HepG2 (cell line): ENCODE measurements around the gene PXDC1. TPM values are rescaled to one million over a fixed set of nuclear protein-coding genes. Genes with fewer than 3 reads are reported as not detected.

Experiments
- CCAR2 ChIP-seq: fragments of 200-400 bp; formaldehyde crosslinking; optimal IDR thresholded peaks from 2 replicates; pipeline ENCODE3; 2018; ENCODE audit warnings: low read depth, mild to moderate bottlenecking, low read length, moderate library complexity
- FOXJ3 ChIP-seq: sonication (generic); formaldehyde crosslinking; IDR thresholded peaks from 2 replicates; pipeline ENCODE4 v1.4.0; 2020; ENCODE audit warnings: missing genetic modification reagents, mild to moderate bottlenecking, borderline replicate concordance
- MAFF ChIP-seq: IDR thresholded peaks from 2 replicates; pipeline ENCODE4 v1.6.1; 2011; ENCODE audit warnings: low read depth, low read length, improper control_type of control experiment
- MIER2 ChIP-seq: IDR thresholded peaks from 2 replicates; pipeline ENCODE4 v1.6.1; 2016; ENCODE audit warnings: missing biosample characterization, missing genetic modification reagents
- NFKB2 ChIP-seq: sonication (generic); formaldehyde crosslinking; IDR thresholded peaks from 2 replicates; pipeline ENCODE4 v1.4.0; 2020; ENCODE audit warnings: missing genetic modification reagents, borderline replicate concordance
- PCBP2 ChIP-seq: fragments of 200-400 bp; formaldehyde crosslinking; optimal IDR thresholded peaks from 2 replicates; pipeline ENCODE3; 2018; ENCODE audit warnings: low read length, low read depth; ENCODE audit not compliant: poor library complexity, severe bottlenecking
- PRPF4 ChIP-seq: fragments of 200-400 bp; formaldehyde crosslinking; IDR thresholded peaks from 2 replicates; pipeline ENCODE4 v1.6.1; 2016; ENCODE audit warnings: low read length, low read depth; ENCODE audit not compliant: poor library complexity, severe bottlenecking
- TSC22D2 ChIP-seq: sonication (generic); formaldehyde crosslinking; IDR thresholded peaks from 2 replicates; pipeline ENCODE4 v1.5.1; 2020; ENCODE audit warnings: missing genetic modification reagents, mild to moderate bottlenecking, borderline replicate concordance
- ZNF382 ChIP-seq: sonication (generic); formaldehyde crosslinking; IDR thresholded peaks from 2 replicates; pipeline ENCODE4 v1.5.0; 2020; ENCODE audit warnings: missing genetic modification reagents, mild to moderate bottlenecking, borderline replicate concordance
- ZNF441 ChIP-seq: sonication (generic); formaldehyde crosslinking; IDR thresholded peaks from 2 replicates; pipeline ENCODE4 v1.7.0; 2021; ENCODE audit warnings: missing genetic modification reagents, borderline replicate concordance
- ZNF547 ChIP-seq: sonication (generic); formaldehyde crosslinking; IDR thresholded peaks from 2 replicates; pipeline ENCODE4 v1.5.1; 2020; ENCODE audit warnings: mild to moderate bottlenecking, missing genetic modification reagents
- ZSCAN25 ChIP-seq: sonication (generic); formaldehyde crosslinking; IDR thresholded peaks from 2 replicates; pipeline ENCODE4 v1.8.0; 2022; ENCODE audit warnings: mild to moderate bottlenecking, missing genetic modification reagents
- polyA plus RNA-seq, 8 experiments: library from polyadenylated mRNA; depleted of rRNA in 3 of 8; stranded (reverse) in 7 of 8; unstranded in 1 of 8; fragments of >200 nt; fragmentation: Illumina TruSeq in 4 of 8; extraction: Trizol in 4 of 8; gene quantifications; 2 replicates each; pipeline versions ENCODE4 v1.2.1 to v1.2.3, GENCODE V29; 2011 to 2016; ENCODE audit warnings: low read depth in 4 of 8, missing spikeins in 1 of 8, mixed read lengths in 1 of 8; ENCODE audit not compliant: insufficient read depth in 1 of 8
- total RNA-seq, 5 experiments: library from RNA; depleted of rRNA; stranded (reverse); fragments of >200 nt; fragmentation: Illumina TruSeq; extraction: Trizol; gene quantifications; 2 replicates each; pipeline ENCODE4 v1.2.3, GENCODE V29; 2016; ENCODE audit warnings: low read depth in 1 of 5
- TF ChIP-seq, protein P1 (sequence below): sonication (generic); formaldehyde crosslinking; IDR thresholded peaks from 2 replicates; pipeline ENCODE4 v1.9.0; 2021; ENCODE audit warnings: mild to moderate bottlenecking, missing genetic modification reagents
- TF ChIP-seq, protein P2 (sequence below): sonication (generic); formaldehyde crosslinking; conservative IDR thresholded peaks from 2 replicates; pipeline ENCODE4 v1.4.0; 2020; ENCODE audit warnings: missing genetic modification reagents
- TF ChIP-seq, protein P3 (sequence below): sonication (generic); formaldehyde crosslinking; IDR thresholded peaks from 2 replicates; pipeline ENCODE4 v1.9.0; 2021; ENCODE audit warnings: missing genetic modification reagents, borderline replicate concordance

Gene PXDC1
- total and polyA plus RNA-seq, 2 of the 13 experiments (the other 11 are each of a cell fraction or from before 2014, with no cell fraction given) = 32.4 to 34.7 TPM

DNA sequence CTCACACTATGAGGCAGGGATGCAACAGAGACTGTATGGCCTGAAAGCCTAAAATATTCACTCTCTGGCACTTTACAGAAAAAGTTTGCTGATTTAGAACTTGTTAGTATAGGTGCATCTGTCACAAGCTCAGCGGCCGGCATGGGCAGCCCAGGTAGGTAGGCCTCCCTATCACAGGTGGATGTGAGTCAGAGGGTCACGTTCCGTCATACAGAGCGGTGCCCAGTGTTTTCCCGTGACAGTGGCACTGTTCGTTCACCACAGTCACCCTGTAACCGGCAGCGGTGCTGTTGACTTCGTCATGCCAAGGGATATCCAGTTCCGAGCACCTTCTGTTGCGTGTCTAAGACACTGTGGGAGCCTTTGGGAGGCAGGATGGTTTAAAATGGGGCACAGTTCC is 32.9 kb upstream of the PXDC1 start (continued):
- peak; percentile 4; the same call in 1 of the 2 replicates for TF ChIP-seq NFKB2
- TF ChIP-seq ZNF441 (CRISPR knock-in tag) = no peak
- TF ChIP-seq FOXJ3 (CRISPR knock-in tag) = no peak
- TF ChIP-seq, protein P1, sequence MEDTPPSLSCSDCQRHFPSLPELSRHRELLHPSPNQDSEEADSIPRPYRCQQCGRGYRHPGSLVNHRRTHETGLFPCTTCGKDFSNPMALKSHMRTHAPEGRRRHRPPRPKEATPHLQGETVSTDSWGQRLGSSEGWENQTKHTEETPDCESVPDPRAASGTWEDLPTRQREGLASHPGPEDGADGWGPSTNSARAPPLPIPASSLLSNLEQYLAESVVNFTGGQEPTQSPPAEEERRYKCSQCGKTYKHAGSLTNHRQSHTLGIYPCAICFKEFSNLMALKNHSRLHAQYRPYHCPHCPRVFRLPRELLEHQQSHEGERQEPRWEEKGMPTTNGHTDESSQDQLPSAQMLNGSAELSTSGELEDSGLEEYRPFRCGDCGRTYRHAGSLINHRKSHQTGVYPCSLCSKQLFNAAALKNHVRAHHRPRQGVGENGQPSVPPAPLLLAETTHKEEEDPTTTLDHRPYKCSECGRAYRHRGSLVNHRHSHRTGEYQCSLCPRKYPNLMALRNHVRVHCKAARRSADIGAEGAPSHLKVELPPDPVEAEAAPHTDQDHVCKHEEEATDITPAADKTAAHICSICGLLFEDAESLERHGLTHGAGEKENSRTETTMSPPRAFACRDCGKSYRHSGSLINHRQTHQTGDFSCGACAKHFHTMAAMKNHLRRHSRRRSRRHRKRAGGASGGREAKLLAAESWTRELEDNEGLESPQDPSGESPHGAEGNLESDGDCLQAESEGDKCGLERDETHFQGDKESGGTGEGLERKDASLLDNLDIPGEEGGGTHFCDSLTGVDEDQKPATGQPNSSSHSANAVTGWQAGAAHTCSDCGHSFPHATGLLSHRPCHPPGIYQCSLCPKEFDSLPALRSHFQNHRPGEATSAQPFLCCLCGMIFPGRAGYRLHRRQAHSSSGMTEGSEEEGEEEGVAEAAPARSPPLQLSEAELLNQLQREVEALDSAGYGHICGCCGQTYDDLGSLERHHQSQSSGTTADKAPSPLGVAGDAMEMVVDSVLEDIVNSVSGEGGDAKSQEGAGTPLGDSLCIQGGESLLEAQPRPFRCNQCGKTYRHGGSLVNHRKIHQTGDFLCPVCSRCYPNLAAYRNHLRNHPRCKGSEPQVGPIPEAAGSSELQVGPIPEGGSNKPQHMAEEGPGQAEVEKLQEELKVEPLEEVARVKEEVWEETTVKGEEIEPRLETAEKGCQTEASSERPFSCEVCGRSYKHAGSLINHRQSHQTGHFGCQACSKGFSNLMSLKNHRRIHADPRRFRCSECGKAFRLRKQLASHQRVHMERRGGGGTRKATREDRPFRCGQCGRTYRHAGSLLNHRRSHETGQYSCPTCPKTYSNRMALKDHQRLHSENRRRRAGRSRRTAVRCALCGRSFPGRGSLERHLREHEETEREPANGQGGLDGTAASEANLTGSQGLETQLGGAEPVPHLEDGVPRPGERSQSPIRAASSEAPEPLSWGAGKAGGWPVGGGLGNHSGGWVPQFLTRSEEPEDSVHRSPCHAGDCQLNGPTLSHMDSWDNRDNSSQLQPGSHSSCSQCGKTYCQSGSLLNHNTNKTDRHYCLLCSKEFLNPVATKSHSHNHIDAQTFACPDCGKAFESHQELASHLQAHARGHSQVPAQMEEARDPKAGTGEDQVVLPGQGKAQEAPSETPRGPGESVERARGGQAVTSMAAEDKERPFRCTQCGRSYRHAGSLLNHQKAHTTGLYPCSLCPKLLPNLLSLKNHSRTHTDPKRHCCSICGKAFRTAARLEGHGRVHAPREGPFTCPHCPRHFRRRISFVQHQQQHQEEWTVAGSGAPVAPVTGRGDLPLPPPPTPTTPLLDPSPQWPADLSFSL (CRISPR knock-in tag) = no peak
- TF ChIP-seq ZNF547 (CRISPR knock-in tag) = no peak
- no peak for TF ChIP-seq MAFF
- TF ChIP-seq CCAR2 = no peak
- TF ChIP-seq, protein P2, sequence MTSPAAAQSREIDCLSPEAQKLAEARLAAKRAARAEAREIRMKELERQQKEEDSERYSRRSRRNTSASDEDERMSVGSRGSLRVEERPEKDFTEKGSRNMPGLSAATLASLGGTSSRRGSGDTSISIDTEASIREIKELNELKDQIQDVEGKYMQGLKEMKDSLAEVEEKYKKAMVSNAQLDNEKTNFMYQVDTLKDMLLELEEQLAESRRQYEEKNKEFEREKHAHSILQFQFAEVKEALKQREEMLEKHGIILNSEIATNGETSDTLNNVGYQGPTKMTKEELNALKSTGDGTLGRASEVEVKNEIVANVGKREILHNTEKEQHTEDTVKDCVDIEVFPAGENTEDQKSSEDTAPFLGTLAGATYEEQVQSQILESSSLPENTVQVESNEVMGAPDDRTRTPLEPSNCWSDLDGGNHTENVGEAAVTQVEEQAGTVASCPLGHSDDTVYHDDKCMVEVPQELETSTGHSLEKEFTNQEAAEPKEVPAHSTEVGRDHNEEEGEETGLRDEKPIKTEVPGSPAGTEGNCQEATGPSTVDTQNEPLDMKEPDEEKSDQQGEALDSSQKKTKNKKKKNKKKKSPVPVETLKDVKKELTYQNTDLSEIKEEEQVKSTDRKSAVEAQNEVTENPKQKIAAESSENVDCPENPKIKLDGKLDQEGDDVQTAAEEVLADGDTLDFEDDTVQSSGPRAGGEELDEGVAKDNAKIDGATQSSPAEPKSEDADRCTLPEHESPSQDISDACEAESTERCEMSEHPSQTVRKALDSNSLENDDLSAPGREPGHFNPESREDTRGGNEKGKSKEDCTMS = no peak
- no peak for TF ChIP-seq ZNF382 (CRISPR knock-in tag)
- no peak for TF ChIP-seq PRPF4
- no peak for TF ChIP-seq TSC22D2 (CRISPR knock-in tag)
- TF ChIP-seq ZSCAN25 (CRISPR knock-in tag) = no peak
- TF ChIP-seq PCBP2 = no peak
- TF ChIP-seq, protein P3, sequence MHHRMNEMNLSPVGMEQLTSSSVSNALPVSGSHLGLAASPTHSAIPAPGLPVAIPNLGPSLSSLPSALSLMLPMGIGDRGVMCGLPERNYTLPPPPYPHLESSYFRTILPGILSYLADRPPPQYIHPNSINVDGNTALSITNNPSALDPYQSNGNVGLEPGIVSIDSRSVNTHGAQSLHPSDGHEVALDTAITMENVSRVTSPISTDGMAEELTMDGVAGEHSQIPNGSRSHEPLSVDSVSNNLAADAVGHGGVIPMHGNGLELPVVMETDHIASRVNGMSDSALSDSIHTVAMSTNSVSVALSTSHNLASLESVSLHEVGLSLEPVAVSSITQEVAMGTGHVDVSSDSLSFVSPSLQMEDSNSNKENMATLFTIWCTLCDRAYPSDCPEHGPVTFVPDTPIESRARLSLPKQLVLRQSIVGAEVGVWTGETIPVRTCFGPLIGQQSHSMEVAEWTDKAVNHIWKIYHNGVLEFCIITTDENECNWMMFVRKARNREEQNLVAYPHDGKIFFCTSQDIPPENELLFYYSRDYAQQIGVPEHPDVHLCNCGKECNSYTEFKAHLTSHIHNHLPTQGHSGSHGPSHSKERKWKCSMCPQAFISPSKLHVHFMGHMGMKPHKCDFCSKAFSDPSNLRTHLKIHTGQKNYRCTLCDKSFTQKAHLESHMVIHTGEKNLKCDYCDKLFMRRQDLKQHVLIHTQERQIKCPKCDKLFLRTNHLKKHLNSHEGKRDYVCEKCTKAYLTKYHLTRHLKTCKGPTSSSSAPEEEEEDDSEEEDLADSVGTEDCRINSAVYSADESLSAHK (CRISPR knock-in tag) = no peak
- TF ChIP-seq MIER2 = no peak
